AG09319 (cell line): ENCODE measurements around the gene SRGN.

ENCODE experiments used
- DNase-seq: peaks from one replicate; pipeline ENCODE4 v3.0.0-alpha.2; 2010; ENCODE audit warnings: low read depth; ENCODE audit errors: extremely low read depth
- TF ChIP-seq, protein P1 (sequence below): IDR thresholded peaks from 2 replicates; pipeline ENCODE4 v1.5.1; 2011; ENCODE audit warnings: low read depth, mild to moderate bottlenecking, inconsistent platforms, low read length, moderate library complexity

Gene SRGN

DNA sequence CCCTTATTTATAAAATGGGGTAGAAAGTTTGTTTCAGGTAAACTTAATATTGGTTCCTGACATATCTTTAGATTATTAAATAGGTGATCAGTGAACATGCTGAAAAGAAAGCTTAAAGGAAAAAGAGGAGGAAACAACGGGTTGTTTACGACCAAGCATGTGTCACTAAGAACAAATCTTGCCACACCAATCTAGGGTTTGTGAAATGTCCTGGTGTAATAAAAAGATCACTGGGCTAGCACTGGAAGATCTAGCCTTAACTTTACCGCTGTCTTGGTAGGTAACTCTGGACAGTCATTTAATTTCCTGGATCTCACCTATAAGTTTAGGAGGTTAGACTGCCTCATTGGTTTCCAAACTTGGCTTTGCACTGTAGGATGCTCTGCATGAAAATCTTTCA, 55.1 kb downstream of the SRGN start:
- no peak for DNase-seq

DNA sequence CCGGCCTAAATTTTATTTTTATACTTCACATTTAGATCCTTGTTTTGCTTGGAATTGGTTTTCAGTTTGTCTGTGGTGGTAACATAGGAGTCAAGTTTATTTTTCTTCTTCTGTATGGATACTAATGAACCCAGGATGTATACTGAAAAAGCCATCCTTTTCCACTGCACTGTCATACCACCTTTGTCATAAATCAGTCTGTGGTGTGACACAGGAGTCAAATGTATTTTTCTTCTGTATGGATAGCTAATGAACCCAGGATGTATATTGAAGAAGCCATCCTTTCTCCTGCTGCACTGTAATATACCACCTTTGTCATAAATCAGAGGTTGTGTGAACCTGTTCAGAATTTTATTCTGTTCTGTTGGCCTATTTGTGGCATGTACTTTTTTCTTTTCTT, 57.4 kb downstream of the SRGN start:
- no peak for DNase-seq
- TF ChIP-seq, protein P1, sequence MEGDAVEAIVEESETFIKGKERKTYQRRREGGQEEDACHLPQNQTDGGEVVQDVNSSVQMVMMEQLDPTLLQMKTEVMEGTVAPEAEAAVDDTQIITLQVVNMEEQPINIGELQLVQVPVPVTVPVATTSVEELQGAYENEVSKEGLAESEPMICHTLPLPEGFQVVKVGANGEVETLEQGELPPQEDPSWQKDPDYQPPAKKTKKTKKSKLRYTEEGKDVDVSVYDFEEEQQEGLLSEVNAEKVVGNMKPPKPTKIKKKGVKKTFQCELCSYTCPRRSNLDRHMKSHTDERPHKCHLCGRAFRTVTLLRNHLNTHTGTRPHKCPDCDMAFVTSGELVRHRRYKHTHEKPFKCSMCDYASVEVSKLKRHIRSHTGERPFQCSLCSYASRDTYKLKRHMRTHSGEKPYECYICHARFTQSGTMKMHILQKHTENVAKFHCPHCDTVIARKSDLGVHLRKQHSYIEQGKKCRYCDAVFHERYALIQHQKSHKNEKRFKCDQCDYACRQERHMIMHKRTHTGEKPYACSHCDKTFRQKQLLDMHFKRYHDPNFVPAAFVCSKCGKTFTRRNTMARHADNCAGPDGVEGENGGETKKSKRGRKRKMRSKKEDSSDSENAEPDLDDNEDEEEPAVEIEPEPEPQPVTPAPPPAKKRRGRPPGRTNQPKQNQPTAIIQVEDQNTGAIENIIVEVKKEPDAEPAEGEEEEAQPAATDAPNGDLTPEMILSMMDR, result no peak

More for the DNA sequence above, 55.1 kb downstream of the SRGN start:
- TF ChIP-seq, protein P1, result no peak

DNA sequence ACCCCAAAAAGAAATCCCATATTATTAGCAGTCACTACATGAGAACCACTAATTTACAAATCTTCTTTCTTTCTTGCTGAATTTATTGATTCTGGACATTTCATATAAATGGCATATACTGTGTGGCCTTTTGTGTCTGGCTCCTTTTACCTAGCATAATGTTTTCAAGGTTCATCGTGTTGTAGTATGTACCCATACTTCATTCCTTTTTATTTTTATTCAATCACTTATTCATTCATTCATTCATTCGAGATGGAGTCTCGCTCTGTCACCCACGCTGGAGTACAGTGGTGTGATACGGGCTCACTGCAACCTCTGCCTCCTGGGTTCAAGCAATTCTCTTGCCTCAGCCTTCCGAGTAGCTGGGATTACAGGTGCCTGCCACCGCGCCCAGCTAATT, 58.0 kb downstream of the SRGN start:
- DNase-seq, result no peak
- TF ChIP-seq, protein P1, result no peak

DNA sequence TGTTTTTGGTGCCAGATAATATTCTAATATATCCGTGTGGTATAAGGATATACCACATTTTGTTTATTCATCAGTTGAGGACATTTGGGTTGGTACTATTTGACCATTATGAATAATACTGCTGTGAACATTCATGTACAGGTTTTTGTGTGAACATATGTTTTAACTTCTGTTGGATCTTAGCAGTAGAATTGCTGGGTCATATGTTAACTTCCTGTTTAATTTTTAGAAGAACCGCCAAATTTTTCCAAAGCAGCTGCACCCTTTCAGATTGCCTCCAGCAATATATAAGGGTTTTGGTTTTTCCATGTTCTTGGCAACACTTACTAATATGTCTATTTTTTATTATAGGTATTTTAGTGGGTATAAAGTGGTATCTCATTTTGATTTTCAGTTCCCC, 58.9 kb downstream of the SRGN start:
- DNase-seq, result no peak

DNA sequence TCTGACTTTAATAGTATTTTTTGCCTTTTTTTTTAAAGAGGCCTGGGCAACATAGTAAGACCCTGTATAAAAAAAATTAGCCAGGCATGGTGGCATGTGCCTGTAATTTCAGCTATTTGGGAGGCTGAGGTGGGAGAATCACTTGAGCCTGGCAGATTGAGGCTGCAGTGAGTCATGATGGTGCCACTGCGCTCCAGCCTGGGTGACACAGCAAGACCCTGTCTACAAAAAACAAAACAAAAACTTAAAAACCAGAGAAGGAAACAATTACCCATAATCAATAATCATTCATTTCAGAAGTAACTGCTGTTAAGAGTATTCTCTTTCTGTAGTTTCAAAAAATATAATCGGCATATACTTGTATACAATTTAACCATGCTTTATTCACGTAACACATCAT, 64.1 kb downstream of the SRGN start:
- TF ChIP-seq, protein P1, result no peak
- no peak for DNase-seq

More for the DNA sequence above, 58.9 kb downstream of the SRGN start:
- TF ChIP-seq, protein P1, result no peak

DNA sequence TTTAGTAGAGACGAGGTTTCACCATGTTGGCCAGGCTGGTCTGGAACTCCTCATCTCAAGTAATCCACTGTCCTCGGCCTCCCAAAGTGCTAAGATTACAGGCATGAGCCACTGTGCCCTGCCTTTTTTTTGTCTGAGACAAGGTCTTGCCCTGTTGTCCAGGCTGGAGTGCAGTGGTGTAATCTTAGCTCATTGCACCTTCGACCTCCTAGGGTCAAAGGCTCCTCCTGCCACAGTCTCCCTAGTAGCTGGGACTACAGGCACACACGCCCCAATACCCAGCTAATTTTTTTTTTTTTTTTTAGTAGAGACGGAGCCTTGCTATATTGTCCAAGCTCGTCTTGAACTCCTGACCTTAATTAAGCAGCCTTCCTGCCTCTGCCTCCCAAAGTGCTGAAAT, 65.3 kb downstream of the SRGN start:
- TF ChIP-seq, protein P1, result no peak

More for the DNA sequence above, 65.3 kb downstream of the SRGN start:
- no peak for DNase-seq
